HCT116 (cell line): ENCODE measurements around the gene CDR2. TPM values are rescaled to one million over a fixed set of nuclear protein-coding genes. Genes with fewer than 3 reads are reported as not detected.
A peak's percentile ranks its signal among the peaks of the same experiment; 100 is the strongest.

Experiments used
- ATAC-seq: fragments of 200-7000 bp; cut with Tn5 transposase; 2 replicates; pipeline ENCODE4 v1.9.1; 2020; ENCODE audit warnings: mild to moderate bottlenecking, moderate library complexity
- BruUV-seq: library from RNA; stranded (reverse); fragments of 400-500 nt; replicated peaks from 2 replicates; lab custom pipeline; 2021; lab: Mats Ljungman, UMichigan
- CTCF ChIA-PET: fragments of 300-600 bp; sonication (Branson Sonifier 250); formaldehyde crosslinking; loops from one replicate; lab custom pipeline; 2021; ENCODE audit warnings: antibody characterized with exemption; lab: Charles Lee
- POLR2A ChIA-PET: fragments of 300-600, 350-600 bp; sonication (Branson Sonifier 250); formaldehyde crosslinking; loops from one replicate; lab custom pipeline; 2021; ENCODE audit warnings: antibody characterized with exemption; lab: Charles Lee
- RAD21 ChIA-PET, 2 experiments: fragments of 300-600 bp; sonication (Branson Sonifier 250); formaldehyde crosslinking; loops; one replicate each; lab custom pipeline; 2023; ENCODE audit warnings: low total read pairs in 2 of 2; ENCODE audit not compliant: uncharacterized antibody in 2 of 2, unreplicated experiment in 2 of 2, low non-redundant PET in 1 of 2; lab: Charles Lee
- DNase-seq: peaks from one replicate; pipeline ENCODE4 v3.0.0-alpha.2; 2010; ENCODE audit warnings: low read depth, low spot score
- H2AFZ ChIP-seq: fragments of 200-600 bp; shearing (Covaris generic), sonication (generic); 2 replicates; pipeline ENCODE4 v1.6.1; 2017; ENCODE audit warnings: low read depth, mixed run types, mixed read lengths, antibody characterized with exemption, low read length; ENCODE audit not compliant: poor library complexity, severe bottlenecking
- H3K27ac ChIP-seq: 2 replicates; pipeline ENCODE4 v1.5.1; 2012; ENCODE audit warnings: low read depth, low read length
- H3K27me3 ChIP-seq: fragments of 200-600 bp; sonication (generic); 2 replicates; pipeline ENCODE4 v1.6.1; 2016; ENCODE audit warnings: mixed run types, low read length, mixed read lengths; ENCODE audit not compliant: insufficient read depth
- H3K36me3 ChIP-seq, 2 experiments: fragments of 200-500 bp in 1 of 2; fragments of 200-600 bp in 1 of 2; sonication (Bioruptor generic) in 1 of 2; sonication (generic) in 1 of 2; 2 replicates each; pipeline versions ENCODE4 v1.5.1 to v1.6.1; 2014 to 2016; ENCODE audit warnings: low read length in 2 of 2, inconsistent platforms in 1 of 2, mixed read lengths in 1 of 2, mixed run types in 1 of 2; ENCODE audit not compliant: insufficient read depth in 2 of 2, control insufficient read depth in 1 of 2
- H3K4me1 ChIP-seq, 2 experiments: fragments of 200-600 bp in 1 of 2; sonication (generic) in 1 of 2; 2 replicates each; pipeline versions ENCODE4 v1.5.1 to v1.6.1; 2012 to 2017; ENCODE audit warnings: low read length in 2 of 2, inconsistent platforms in 1 of 2, mild to moderate bottlenecking in 1 of 2, mixed read lengths in 1 of 2, mixed run types in 1 of 2, moderate library complexity in 1 of 2; ENCODE audit not compliant: insufficient read depth in 2 of 2, control insufficient read depth in 1 of 2
- H3K4me2 ChIP-seq: fragments of 200-600 bp; sonication (generic); 2 replicates; pipeline ENCODE4 v1.6.1; 2017; ENCODE audit warnings: mixed run types, low read length, mixed read lengths
- H3K4me3 ChIP-seq, 2 experiments: fragments of 200-600 bp in 1 of 2; sonication (generic) in 1 of 2; replicated peaks in 1 of 2; 2 replicates each; pipeline ENCODE4 v1.5.1; 2011 to 2016; ENCODE audit warnings: low read length in 2 of 2, control low read depth in 1 of 2, low read depth in 1 of 2, mild to moderate bottlenecking in 1 of 2, mixed read lengths in 1 of 2, mixed run types in 1 of 2
- H3K79me2 ChIP-seq: fragments of 200-600 bp; sonication (generic); 2 replicates; pipeline ENCODE4 v1.6.1; 2017; ENCODE audit warnings: mild to moderate bottlenecking, mixed run types, low read length, moderate library complexity, mixed read lengths; ENCODE audit not compliant: insufficient read depth
- H3K9ac ChIP-seq: fragments of 200-600 bp; sonication (generic); 2 replicates; pipeline ENCODE4 v1.6.1; 2016; ENCODE audit warnings: low read length, mixed read lengths
- H3K9me2 ChIP-seq: fragments of 200-600 bp; sonication (generic), shearing (Covaris generic); 2 replicates; pipeline ENCODE4 v1.6.1; 2017; ENCODE audit warnings: mixed run types, mild to moderate bottlenecking, moderate library complexity; ENCODE audit not compliant: insufficient read depth
- H3K9me3 ChIP-seq, 2 experiments: fragments of 200-500 bp in 1 of 2; fragments of 200-600 bp in 1 of 2; sonication (Bioruptor generic) in 1 of 2; sonication (generic) in 1 of 2; 2 replicates each; pipeline ENCODE4 v1.6.1; 2014 to 2017; ENCODE audit warnings: low read length in 2 of 2, mixed read lengths in 2 of 2, inconsistent platforms in 1 of 2, low read depth in 1 of 2, mild to moderate bottlenecking in 1 of 2, mixed run types in 1 of 2, moderate library complexity in 1 of 2; ENCODE audit not compliant: control insufficient read depth in 1 of 2, insufficient read depth in 1 of 2
- H4K20me1 ChIP-seq: fragments of 200-600 bp; sonication (generic), shearing (Covaris generic); 2 replicates; pipeline ENCODE4 v1.6.1; 2017; ENCODE audit warnings: mixed run types, mild to moderate bottlenecking, moderate library complexity; ENCODE audit not compliant: insufficient read depth
- CBX3 ChIP-seq: IDR thresholded peaks from 2 replicates; pipeline ENCODE4 v1.6.1; 2012; ENCODE audit warnings: low read depth
- EZH2 ChIP-seq: fragments of 200-600 bp; sonication (generic); IDR thresholded peaks from 2 replicates; pipeline ENCODE4 v1.6.1; 2017; ENCODE audit warnings: antibody characterized with exemption, mixed run types
- FOSL1 ChIP-seq: IDR thresholded peaks from 2 replicates; pipeline ENCODE4 v1.6.1; 2012; ENCODE audit warnings: low read depth
- JUND ChIP-seq: IDR thresholded peaks from 2 replicates; pipeline ENCODE4 v1.6.1; 2012
- POLR2A ChIP-seq: IDR thresholded peaks from 2 replicates; pipeline ENCODE4 v1.7.0; 2011; ENCODE audit warnings: borderline replicate concordance; ENCODE audit not compliant: insufficient read depth, insufficient read length; ENCODE audit errors: extremely low read depth
- RAD21 ChIP-seq: IDR thresholded peaks from 2 replicates; pipeline ENCODE4 v1.6.1; 2012; ENCODE audit warnings: low read depth, mild to moderate bottlenecking
- SP1 ChIP-seq: IDR thresholded peaks from 2 replicates; pipeline ENCODE4 v1.6.1; 2012; ENCODE audit warnings: low read depth
- SRF ChIP-seq: IDR thresholded peaks from 2 replicates; pipeline ENCODE4 v1.6.1; 2012; ENCODE audit warnings: low read depth
- TCF7L2 ChIP-seq: IDR thresholded peaks from 2 replicates; pipeline ENCODE4 v1.7.0; 2011; ENCODE audit warnings: borderline replicate concordance, inconsistent platforms; ENCODE audit not compliant: insufficient read depth, insufficient read length; ENCODE audit errors: extremely low read depth
- ZNF274 ChIP-seq: fragments of 200-500 bp; sonication (Bioruptor generic); IDR thresholded peaks from 2 replicates; pipeline ENCODE4 v1.6.1; 2014; ENCODE audit warnings: mild to moderate bottlenecking, low read depth, low read length, inconsistent platforms
- intact Hi-C: fragments of 100-400 bp; cut with micrococcal nuclease; formaldehyde crosslinking; loops from 2 replicates; pipeline ENCODE4 v1.10.0; 2022
- total RNA-seq: library from RNA; stranded (reverse); gene quantifications from one replicate; pipeline ENCODE4 v1.2.1, GENCODE V29; 2021; ENCODE audit not compliant: unreplicated experiment
- TF ChIP-seq, protein P1 (sequence below): IDR thresholded peaks from 2 replicates; pipeline ENCODE4 v1.6.1; 2012; ENCODE audit warnings: low read depth
- TF ChIP-seq, protein P2 (sequence below): IDR thresholded peaks from 2 replicates; pipeline ENCODE4 v1.6.1; 2012
- TF ChIP-seq, protein P3 (sequence below): IDR thresholded peaks from 2 replicates; pipeline ENCODE4 v1.6.1; 2011; ENCODE audit warnings: mild to moderate bottlenecking, low read length, moderate library complexity; ENCODE audit not compliant: insufficient replicate concordance; ENCODE audit errors: extremely low read depth

Gene CDR2
- total RNA-seq, 1 experiment from 2014 or later = 27.3 TPM

DNA sequence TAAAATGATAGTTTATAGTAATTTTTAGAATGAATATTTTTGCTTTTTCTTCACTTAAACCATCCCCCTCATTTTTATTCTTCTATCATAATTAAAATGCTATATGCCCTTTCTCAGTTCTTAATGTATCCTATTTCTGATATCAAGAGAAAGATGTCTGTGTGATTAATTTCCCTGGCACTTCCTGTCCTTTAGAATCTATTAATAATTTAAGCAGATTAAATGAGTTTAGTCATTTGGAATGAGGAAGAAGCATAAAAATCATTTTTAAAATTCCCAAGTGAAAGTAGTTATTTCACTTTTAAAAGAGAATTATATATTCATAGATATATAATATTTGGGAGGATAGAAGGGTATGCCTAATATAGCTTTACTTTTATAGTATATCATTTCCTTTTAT is 27.8 kb upstream of the CDR2 start:
- CTCF ChIA-PET = no interaction called here
- intact Hi-C loops = loop anchor here (10.0 kb wide), 1 partner anchor 223 kb away; no protein-coding TSS in a partner anchor

DNA sequence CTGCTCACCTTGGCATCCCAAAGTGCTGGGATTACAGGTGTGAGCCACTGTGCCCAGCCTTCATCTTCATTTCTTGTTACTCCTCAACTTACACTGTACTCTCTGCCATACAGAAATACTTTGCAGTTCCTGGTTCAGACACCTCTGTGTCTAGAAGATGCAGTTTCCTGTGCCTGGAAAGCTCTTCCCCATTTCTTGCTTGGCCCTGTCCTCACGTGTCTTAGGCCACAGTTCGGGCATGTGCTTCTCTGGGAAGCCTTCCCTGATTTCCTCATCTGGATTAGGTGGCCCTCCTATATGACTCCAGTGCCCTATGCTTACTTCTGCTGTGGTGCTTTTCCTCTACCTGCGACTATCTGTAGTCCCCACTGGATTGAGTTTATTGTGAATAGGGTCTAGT is 26.5 kb upstream of the CDR2 start:
- Histone ChIP-seq H3K9ac (no peak overlapping the region), H3K79me2 (no peaks in the 10 kb centered on the region), H3K36me3 (no peaks in the 10 kb centered on the region), H4K20me1 (no peaks in the 10 kb centered on the region), H3K4me3 (no peak overlapping the region), H3K27ac (no peak overlapping the region), H3K27me3 (no peaks in the 10 kb centered on the region), H3K4me1 (peaks cover 34 to 35% of the 10 kb centered on the region in 2 experiments), H3K4me2 (peak overlapping the region; percentile 71), H2AFZ (no peak overlapping the region), H3K9me3 (no peaks in the 10 kb centered on the region), H3K9me2 (no peaks in the 10 kb centered on the region)
- DNase-seq = no peak
- ChIA-PET POLR2A (no interaction called here), CTCF (no interaction called here), RAD21 (no interaction called here)
- TF ChIP-seq RAD21 = no peak
- TF ChIP-seq, protein P1, sequence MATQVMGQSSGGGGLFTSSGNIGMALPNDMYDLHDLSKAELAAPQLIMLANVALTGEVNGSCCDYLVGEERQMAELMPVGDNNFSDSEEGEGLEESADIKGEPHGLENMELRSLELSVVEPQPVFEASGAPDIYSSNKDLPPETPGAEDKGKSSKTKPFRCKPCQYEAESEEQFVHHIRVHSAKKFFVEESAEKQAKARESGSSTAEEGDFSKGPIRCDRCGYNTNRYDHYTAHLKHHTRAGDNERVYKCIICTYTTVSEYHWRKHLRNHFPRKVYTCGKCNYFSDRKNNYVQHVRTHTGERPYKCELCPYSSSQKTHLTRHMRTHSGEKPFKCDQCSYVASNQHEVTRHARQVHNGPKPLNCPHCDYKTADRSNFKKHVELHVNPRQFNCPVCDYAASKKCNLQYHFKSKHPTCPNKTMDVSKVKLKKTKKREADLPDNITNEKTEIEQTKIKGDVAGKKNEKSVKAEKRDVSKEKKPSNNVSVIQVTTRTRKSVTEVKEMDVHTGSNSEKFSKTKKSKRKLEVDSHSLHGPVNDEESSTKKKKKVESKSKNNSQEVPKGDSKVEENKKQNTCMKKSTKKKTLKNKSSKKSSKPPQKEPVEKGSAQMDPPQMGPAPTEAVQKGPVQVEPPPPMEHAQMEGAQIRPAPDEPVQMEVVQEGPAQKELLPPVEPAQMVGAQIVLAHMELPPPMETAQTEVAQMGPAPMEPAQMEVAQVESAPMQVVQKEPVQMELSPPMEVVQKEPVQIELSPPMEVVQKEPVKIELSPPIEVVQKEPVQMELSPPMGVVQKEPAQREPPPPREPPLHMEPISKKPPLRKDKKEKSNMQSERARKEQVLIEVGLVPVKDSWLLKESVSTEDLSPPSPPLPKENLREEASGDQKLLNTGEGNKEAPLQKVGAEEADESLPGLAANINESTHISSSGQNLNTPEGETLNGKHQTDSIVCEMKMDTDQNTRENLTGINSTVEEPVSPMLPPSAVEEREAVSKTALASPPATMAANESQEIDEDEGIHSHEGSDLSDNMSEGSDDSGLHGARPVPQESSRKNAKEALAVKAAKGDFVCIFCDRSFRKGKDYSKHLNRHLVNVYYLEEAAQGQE = no peak
- TF ChIP-seq JUND = no peak
- TF ChIP-seq, protein P2, sequence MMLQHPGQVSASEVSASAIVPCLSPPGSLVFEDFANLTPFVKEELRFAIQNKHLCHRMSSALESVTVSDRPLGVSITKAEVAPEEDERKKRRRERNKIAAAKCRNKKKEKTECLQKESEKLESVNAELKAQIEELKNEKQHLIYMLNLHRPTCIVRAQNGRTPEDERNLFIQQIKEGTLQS = no peak
- no peak for TF ChIP-seq POLR2A
- TF ChIP-seq CBX3 = no peak
- TF ChIP-seq EZH2 = no peak
- no peak for TF ChIP-seq TCF7L2
- TF ChIP-seq SRF = no peak
- TF ChIP-seq, protein P3, sequence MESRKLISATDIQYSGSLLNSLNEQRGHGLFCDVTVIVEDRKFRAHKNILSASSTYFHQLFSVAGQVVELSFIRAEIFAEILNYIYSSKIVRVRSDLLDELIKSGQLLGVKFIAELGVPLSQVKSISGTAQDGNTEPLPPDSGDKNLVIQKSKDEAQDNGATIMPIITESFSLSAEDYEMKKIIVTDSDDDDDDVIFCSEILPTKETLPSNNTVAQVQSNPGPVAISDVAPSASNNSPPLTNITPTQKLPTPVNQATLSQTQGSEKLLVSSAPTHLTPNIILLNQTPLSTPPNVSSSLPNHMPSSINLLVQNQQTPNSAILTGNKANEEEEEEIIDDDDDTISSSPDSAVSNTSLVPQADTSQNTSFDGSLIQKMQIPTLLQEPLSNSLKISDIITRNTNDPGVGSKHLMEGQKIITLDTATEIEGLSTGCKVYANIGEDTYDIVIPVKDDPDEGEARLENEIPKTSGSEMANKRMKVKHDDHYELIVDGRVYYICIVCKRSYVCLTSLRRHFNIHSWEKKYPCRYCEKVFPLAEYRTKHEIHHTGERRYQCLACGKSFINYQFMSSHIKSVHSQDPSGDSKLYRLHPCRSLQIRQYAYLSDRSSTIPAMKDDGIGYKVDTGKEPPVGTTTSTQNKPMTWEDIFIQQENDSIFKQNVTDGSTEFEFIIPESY = no peak
- intact Hi-C loops = loop anchor here (10.0 kb wide), 1 partner anchor 224 kb away; no protein-coding TSS in a partner anchor
- no peak for ATAC-seq
- no TSS peak for BruUV-seq

More for the DNA sequence above, 27.8 kb upstream of the CDR2 start:
- TF ChIP-seq JUND (no peak), SP1 (no peak), FOSL1 (peak; percentile 16; the same call in 1 of the 2 replicates), ZNF274 (no peak)
- H3K9me2 ChIP-seq = no peaks in the 10 kb centered on the region
- peak overlapping the region; percentile 45; the same call in 1 of the 2 replicates for H3K27ac ChIP-seq
- H4K20me1 ChIP-seq = no peaks in the 10 kb centered on the region
- ATAC-seq = no peak
- H3K27me3 ChIP-seq = no peaks in the 10 kb centered on the region
- peak overlapping the region in 1 of 2 experiments; percentile 32; a peak in 2 of 4 replicates for H3K4me3 ChIP-seq
- no TSS peak for BruUV-seq
- peaks cover 34 to 35% of the 10 kb centered on the region in 2 experiments for H3K4me1 ChIP-seq
- POLR2A ChIA-PET = no interaction called here
- DNase-seq = no peak
- H3K36me3 ChIP-seq = no peaks in the 10 kb centered on the region
- no peak overlapping the region for H2AFZ ChIP-seq
- peak overlapping the region; percentile 31; the same call in 1 of the 2 replicates for H3K9ac ChIP-seq
- H3K4me2 ChIP-seq = peak overlapping the region; percentile 71
- RAD21 ChIA-PET = no interaction called here
- no peaks in the 10 kb centered on the region for H3K9me3 ChIP-seq
- H3K79me2 ChIP-seq = no peaks in the 10 kb centered on the region
